K562 (cell line): Measurements from ENCODE around the gene CAPN7. TPM values are rescaled to one million over a fixed set of nuclear protein-coding genes. Genes with fewer than 3 reads are reported as not detected.

ENCODE experiments used
- BRF2 ChIP-seq: IDR thresholded peaks from 3 replicates; pipeline ENCODE4 v1.6.1; 2011; ENCODE audit warnings: borderline replicate concordance, mild to moderate bottlenecking; ENCODE audit not compliant: insufficient read length, insufficient read depth
- HNRNPLL ChIP-seq: fragments of 200-400 bp; formaldehyde crosslinking; IDR thresholded peaks from 2 replicates; pipeline ENCODE4 v1.6.1; 2017; ENCODE audit warnings: low read length, low read depth, mild to moderate bottlenecking; ENCODE audit not compliant: poor library complexity, severe bottlenecking
- KAT7 ChIP-seq: sonication (generic); formaldehyde crosslinking; IDR thresholded peaks from 2 replicates; pipeline ENCODE4 v1.8.0; 2022; ENCODE audit warnings: missing genetic modification reagents, mild to moderate bottlenecking, borderline replicate concordance
- PHF21A ChIP-seq: fragments of 450-650 bp; IDR thresholded peaks from 2 replicates; pipeline ENCODE4 v1.6.1; 2017; ENCODE audit warnings: low read depth, borderline replicate concordance
- POLR2A ChIP-seq: fragments of 450-650 bp; conservative IDR thresholded peaks from 2 replicates; pipeline ENCODE4 v1.6.1; 2016
- POU5F1 ChIP-seq: fragments of 150-350 bp; IDR thresholded peaks from 2 replicates; pipeline ENCODE4 v1.6.1; 2014; ENCODE audit warnings: borderline replicate concordance, low read length, low read depth, mild to moderate bottlenecking; ENCODE audit not compliant: partially characterized antibody
- PRDM10 ChIP-seq: fragments of 450-650 bp; IDR thresholded peaks from 2 replicates; pipeline ENCODE4 v1.6.1; 2018; ENCODE audit not compliant: partially characterized antibody
- SREBF1 ChIP-seq: fragments of 150-350 bp; IDR thresholded peaks from 2 replicates; pipeline ENCODE4 v1.6.1; 2014; ENCODE audit warnings: antibody characterized with exemption, low read depth, low read length, borderline replicate concordance
- STAT5A ChIP-seq: IDR thresholded peaks from 2 replicates; pipeline ENCODE4 v1.6.1; 2012; ENCODE audit warnings: low read length, inconsistent platforms, borderline replicate concordance
- TAF15 ChIP-seq: fragments of 200-400 bp; formaldehyde crosslinking; IDR thresholded peaks from 2 replicates; pipeline ENCODE4 v1.6.1; 2017; ENCODE audit warnings: mild to moderate bottlenecking, low read depth, low read length, moderate library complexity
- TOE1 ChIP-seq, 2 experiments: fragments of 450-650 bp in 1 of 2; sonication (generic) in 1 of 2; formaldehyde crosslinking in 1 of 2; IDR thresholded peaks; 2 replicates each; pipeline versions ENCODE4 v1.7.1 to v1.8.0; 2016 to 2022; ENCODE audit warnings: borderline replicate concordance in 2 of 2, mild to moderate bottlenecking in 2 of 2, antibody characterized with exemption in 1 of 2, inconsistent platforms in 1 of 2, low read depth in 1 of 2, missing genetic modification reagents in 1 of 2, moderate library complexity in 1 of 2
- ZSCAN32 ChIP-seq: fragments of 450-650 bp; formaldehyde crosslinking; IDR thresholded peaks from 2 replicates; pipeline ENCODE4 v1.4.0; 2020; ENCODE audit warnings: mild to moderate bottlenecking, moderate library complexity
- polyA plus RNA-seq, 8 experiments: library from polyadenylated mRNA; depleted of rRNA in 4 of 8; stranded (reverse) in 5 of 8; unstranded in 3 of 8; fragments of >200 nt; fragmentation: Nextera tagmentation in 2 of 8; fragmentation: Illumina TruSeq in 1 of 8; extraction: Ambion mirVana in 2 of 8; extraction: Trizol in 1 of 8; gene quantifications; 2 replicates each; pipeline versions ENCODE4 v1.2.1 to v1.2.3, GENCODE V29; 2011 to 2014; ENCODE audit warnings: inconsistent platforms in 1 of 8, missing spikeins in 1 of 8
- total RNA-seq, 7 experiments: library from RNA; depleted of rRNA in 6 of 7; stranded (reverse); fragments of >200 nt in 6 of 7; fragmentation: Illumina TruSeq in 2 of 7; extraction: Trizol in 2 of 7; gene quantifications; 2 replicates each; pipeline versions ENCODE4 v1.2.1 to v1.2.3, GENCODE V29; 2011 to 2021; ENCODE audit warnings: low replicate concordance in 1 of 7
- TF ChIP-seq, protein P1 (sequence below), 2 experiments: fragments of 450-650 bp; IDR thresholded peaks; 2 replicates each; pipeline ENCODE4 v1.6.1; 2018; ENCODE audit warnings: mild to moderate bottlenecking in 2 of 2, low read depth in 1 of 2; ENCODE audit not compliant: partially characterized antibody in 2 of 2
- TF ChIP-seq, protein P2 (sequence below): fragments of 200-800 bp; sonication (Bioruptor generic); IDR thresholded peaks from 2 replicates; pipeline ENCODE4 v1.6.1; 2017; ENCODE audit warnings: missing genetic modification characterization, missing compliant biosample characterization

Gene CAPN7
- total and polyA plus RNA-seq, 9 of the 15 experiments (the other 6 are each of a cell fraction or from before 2014, with no cell fraction given): 6.5 to 42.7 (median 32.7) TPM

GRCh38 chr3:15269091-15269989 lies 63.3 kb downstream of the CAPN7 start (continued):
- TF ChIP-seq, protein P1, sequence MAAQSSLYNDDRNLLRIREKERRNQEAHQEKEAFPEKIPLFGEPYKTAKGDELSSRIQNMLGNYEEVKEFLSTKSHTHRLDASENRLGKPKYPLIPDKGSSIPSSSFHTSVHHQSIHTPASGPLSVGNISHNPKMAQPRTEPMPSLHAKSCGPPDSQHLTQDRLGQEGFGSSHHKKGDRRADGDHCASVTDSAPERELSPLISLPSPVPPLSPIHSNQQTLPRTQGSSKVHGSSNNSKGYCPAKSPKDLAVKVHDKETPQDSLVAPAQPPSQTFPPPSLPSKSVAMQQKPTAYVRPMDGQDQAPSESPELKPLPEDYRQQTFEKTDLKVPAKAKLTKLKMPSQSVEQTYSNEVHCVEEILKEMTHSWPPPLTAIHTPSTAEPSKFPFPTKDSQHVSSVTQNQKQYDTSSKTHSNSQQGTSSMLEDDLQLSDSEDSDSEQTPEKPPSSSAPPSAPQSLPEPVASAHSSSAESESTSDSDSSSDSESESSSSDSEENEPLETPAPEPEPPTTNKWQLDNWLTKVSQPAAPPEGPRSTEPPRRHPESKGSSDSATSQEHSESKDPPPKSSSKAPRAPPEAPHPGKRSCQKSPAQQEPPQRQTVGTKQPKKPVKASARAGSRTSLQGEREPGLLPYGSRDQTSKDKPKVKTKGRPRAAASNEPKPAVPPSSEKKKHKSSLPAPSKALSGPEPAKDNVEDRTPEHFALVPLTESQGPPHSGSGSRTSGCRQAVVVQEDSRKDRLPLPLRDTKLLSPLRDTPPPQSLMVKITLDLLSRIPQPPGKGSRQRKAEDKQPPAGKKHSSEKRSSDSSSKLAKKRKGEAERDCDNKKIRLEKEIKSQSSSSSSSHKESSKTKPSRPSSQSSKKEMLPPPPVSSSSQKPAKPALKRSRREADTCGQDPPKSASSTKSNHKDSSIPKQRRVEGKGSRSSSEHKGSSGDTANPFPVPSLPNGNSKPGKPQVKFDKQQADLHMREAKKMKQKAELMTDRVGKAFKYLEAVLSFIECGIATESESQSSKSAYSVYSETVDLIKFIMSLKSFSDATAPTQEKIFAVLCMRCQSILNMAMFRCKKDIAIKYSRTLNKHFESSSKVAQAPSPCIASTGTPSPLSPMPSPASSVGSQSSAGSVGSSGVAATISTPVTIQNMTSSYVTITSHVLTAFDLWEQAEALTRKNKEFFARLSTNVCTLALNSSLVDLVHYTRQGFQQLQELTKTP (IDR thresholded peaks at IDR 0.05; ENCODE audit: low read depth in 1 of 2, partially characterized antibody in 2 of 2): no peak
- TF ChIP-seq SREBF1 (peak; percentile 96), TOE1 (IDR thresholded peaks at IDR 0.05; ENCODE audit: borderline replicate concordance) (peak; percentile 55; the same call in 1 of the 2 replicates), TOE1 (CRISPR knock-in tag; IDR thresholded peaks at IDR 0.05; ENCODE audit: borderline replicate concordance, low read depth) (no peak), PHF21A (peak; percentile 81; the same call in 1 of the 2 replicates), STAT5A (peak; percentile 27; the same call in 1 of the 2 replicates), PRDM10 (peak; percentile 11), KAT7 (peak; percentile 95), POLR2A (peak; percentile 84), TAF15 (no peak), HNRNPLL (peak; percentile 81), BRF2 (no peak), POU5F1 (no peak), ZSCAN32 (CRISPR knock-in tag) (no peak)
- TF ChIP-seq, protein P2, sequence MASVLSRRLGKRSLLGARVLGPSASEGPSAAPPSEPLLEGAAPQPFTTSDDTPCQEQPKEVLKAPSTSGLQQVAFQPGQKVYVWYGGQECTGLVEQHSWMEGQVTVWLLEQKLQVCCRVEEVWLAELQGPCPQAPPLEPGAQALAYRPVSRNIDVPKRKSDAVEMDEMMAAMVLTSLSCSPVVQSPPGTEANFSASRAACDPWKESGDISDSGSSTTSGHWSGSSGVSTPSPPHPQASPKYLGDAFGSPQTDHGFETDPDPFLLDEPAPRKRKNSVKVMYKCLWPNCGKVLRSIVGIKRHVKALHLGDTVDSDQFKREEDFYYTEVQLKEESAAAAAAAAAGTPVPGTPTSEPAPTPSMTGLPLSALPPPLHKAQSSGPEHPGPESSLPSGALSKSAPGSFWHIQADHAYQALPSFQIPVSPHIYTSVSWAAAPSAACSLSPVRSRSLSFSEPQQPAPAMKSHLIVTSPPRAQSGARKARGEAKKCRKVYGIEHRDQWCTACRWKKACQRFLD: 0 out of 2 replicates have a peak, but pooled peaks have one; percentile 49
